HEK293 (cell line): ENCODE results near the gene TBC1D9B.
A peak's percentile ranks its signal among the peaks of the same experiment; 100 is the strongest.

Experiments
- BCL11A ChIP-seq: fragments of 450-650 bp; formaldehyde crosslinking; IDR thresholded peaks from 2 replicates; pipeline ENCODE4 v1.5.1; 2016; ENCODE audit warnings: low read depth, missing biosample characterization, missing genetic modification characterization
- BCL11B ChIP-seq: fragments of 450-650 bp; formaldehyde crosslinking; IDR thresholded peaks from 2 replicates; pipeline ENCODE4 v1.5.1; 2016; ENCODE audit warnings: low read depth, missing biosample characterization, missing genetic modification characterization
- EGR2 ChIP-seq: fragments of 450-650 bp; formaldehyde crosslinking; IDR thresholded peaks from 2 replicates; pipeline ENCODE4 v1.5.1; 2016; ENCODE audit warnings: low read depth, missing biosample characterization, missing genetic modification characterization
- HOXC10 ChIP-seq: sonication (generic); formaldehyde crosslinking; IDR thresholded peaks from 2 replicates; pipeline ENCODE4 v1.8.1; 2023; ENCODE audit warnings: mild to moderate bottlenecking, missing genetic modification reagents
- INSM2 ChIP-seq: fragments of 450-650 bp; formaldehyde crosslinking; IDR thresholded peaks from 2 replicates; pipeline ENCODE4 v1.5.1; 2016; ENCODE audit warnings: missing biosample characterization, missing genetic modification characterization
- KLF1 ChIP-seq: fragments of 450-650 bp; formaldehyde crosslinking; IDR thresholded peaks from 2 replicates; pipeline ENCODE4 v1.5.1; 2016; ENCODE audit warnings: missing biosample characterization, missing genetic modification characterization
- KLF10 ChIP-seq: fragments of 450-650 bp; IDR thresholded peaks from 2 replicates; pipeline ENCODE4 v1.5.1; 2018; ENCODE audit warnings: missing biosample characterization, mild to moderate bottlenecking, missing genetic modification characterization
- KLF8 ChIP-seq: fragments of 450-650 bp; formaldehyde crosslinking; IDR thresholded peaks from 2 replicates; pipeline ENCODE4 v1.5.1; 2016; ENCODE audit warnings: missing biosample characterization, missing genetic modification characterization
- MYNN ChIP-seq: fragments of 450-650 bp; formaldehyde crosslinking; IDR thresholded peaks from 2 replicates; pipeline ENCODE4 v1.5.1; 2016; ENCODE audit warnings: missing biosample characterization, missing genetic modification characterization, borderline replicate concordance
- OVOL3 ChIP-seq: fragments of 450-650 bp; formaldehyde crosslinking; IDR thresholded peaks from 2 replicates; pipeline ENCODE4 v1.5.1; 2016; ENCODE audit warnings: missing biosample characterization, missing genetic modification characterization
- SP2 ChIP-seq: fragments of 450-650 bp; formaldehyde crosslinking; IDR thresholded peaks from 2 replicates; pipeline ENCODE4 v1.5.1; 2016; ENCODE audit warnings: missing biosample characterization, missing genetic modification characterization
- ZBTB1 ChIP-seq: fragments of 450-650 bp; formaldehyde crosslinking; IDR thresholded peaks from 2 replicates; pipeline ENCODE4 v1.5.1; 2016; ENCODE audit warnings: missing biosample characterization, missing genetic modification characterization
- ZBTB8A ChIP-seq: fragments of 450-650 bp; formaldehyde crosslinking; IDR thresholded peaks from 2 replicates; pipeline ENCODE4 v1.5.1; 2016; ENCODE audit warnings: missing biosample characterization, missing genetic modification characterization
- ZFHX2 ChIP-seq: fragments of 450-650 bp; formaldehyde crosslinking; conservative IDR thresholded peaks from 2 replicates; pipeline ENCODE4 v1.5.1; 2016; ENCODE audit warnings: missing biosample characterization, missing genetic modification characterization
- ZFP37 ChIP-seq: fragments of 450-650 bp; formaldehyde crosslinking; IDR thresholded peaks from 2 replicates; pipeline ENCODE4 v1.5.1; 2016; ENCODE audit warnings: missing biosample characterization, missing genetic modification characterization
- ZNF112 ChIP-seq: fragments of 450-650 bp; formaldehyde crosslinking; IDR thresholded peaks from 2 replicates; pipeline ENCODE4 v1.5.0; 2017; ENCODE audit warnings: missing biosample characterization, missing genetic modification characterization
- ZNF114 ChIP-seq: fragments of 450-650 bp; formaldehyde crosslinking; IDR thresholded peaks from 2 replicates; pipeline ENCODE4 v1.5.0; 2017; ENCODE audit warnings: missing biosample characterization, missing genetic modification characterization
- ZNF133 ChIP-seq: fragments of 450-650 bp; formaldehyde crosslinking; IDR thresholded peaks from 2 replicates; pipeline ENCODE4 v1.5.1; 2016; ENCODE audit warnings: missing biosample characterization, missing genetic modification characterization
- ZNF19 ChIP-seq: fragments of 450-650 bp; formaldehyde crosslinking; IDR thresholded peaks from 2 replicates; pipeline ENCODE4; 2016; ENCODE audit warnings: missing biosample characterization, missing genetic modification characterization, low read depth
- ZNF221 ChIP-seq: fragments of 450-650 bp; formaldehyde crosslinking; IDR thresholded peaks from 2 replicates; pipeline ENCODE4 v1.5.1; 2017; ENCODE audit warnings: missing biosample characterization, missing genetic modification characterization, borderline replicate concordance
- ZNF248 ChIP-seq: fragments of 450-650 bp; formaldehyde crosslinking; IDR thresholded peaks from 2 replicates; pipeline ENCODE4 v1.5.1; 2017; ENCODE audit warnings: missing biosample characterization, missing genetic modification characterization
- ZNF280D ChIP-seq: fragments of 450-650 bp; formaldehyde crosslinking; IDR thresholded peaks from 2 replicates; pipeline ENCODE4 v1.5.1; 2016; ENCODE audit warnings: missing biosample characterization, missing genetic modification characterization
- ZNF292 ChIP-seq: fragments of 450-650 bp; formaldehyde crosslinking; IDR thresholded peaks from 2 replicates; pipeline ENCODE4 v1.5.1; 2016; ENCODE audit warnings: low read depth, missing biosample characterization, missing genetic modification characterization, borderline replicate concordance
- ZNF311 ChIP-seq: fragments of 450-650 bp; formaldehyde crosslinking; IDR thresholded peaks from 2 replicates; pipeline ENCODE4 v1.5.1; 2017; ENCODE audit warnings: missing biosample characterization, missing genetic modification characterization, borderline replicate concordance
- ZNF354C ChIP-seq: fragments of 450-650 bp; formaldehyde crosslinking; IDR thresholded peaks from 2 replicates; pipeline ENCODE4 v1.5.1; 2016; ENCODE audit warnings: missing biosample characterization, missing genetic modification characterization, low read depth, borderline replicate concordance
- ZNF394 ChIP-seq: fragments of 450-650 bp; formaldehyde crosslinking; IDR thresholded peaks from 2 replicates; pipeline ENCODE4 v1.5.1; 2016; ENCODE audit warnings: missing biosample characterization, missing genetic modification characterization, mild to moderate bottlenecking, moderate library complexity, borderline replicate concordance
- ZNF416 ChIP-seq: fragments of 450-650 bp; formaldehyde crosslinking; IDR thresholded peaks from 2 replicates; pipeline ENCODE4 v1.5.1; 2016; ENCODE audit warnings: missing biosample characterization, missing genetic modification characterization
- ZNF433 ChIP-seq: fragments of 450-650 bp; formaldehyde crosslinking; IDR thresholded peaks from 2 replicates; pipeline ENCODE4 v1.5.1; 2016; ENCODE audit warnings: missing biosample characterization, missing genetic modification characterization, low read depth
- ZNF530 ChIP-seq: fragments of 450-650 bp; formaldehyde crosslinking; IDR thresholded peaks from 2 replicates; pipeline ENCODE4 v1.5.1; 2016; ENCODE audit warnings: low read depth, missing biosample characterization, missing genetic modification characterization
- ZNF600 ChIP-seq: fragments of 450-650 bp; formaldehyde crosslinking; IDR thresholded peaks from 2 replicates; pipeline ENCODE4 v1.5.1; 2016; ENCODE audit warnings: missing biosample characterization, missing genetic modification characterization
- ZNF626 ChIP-seq: fragments of 450-650 bp; sonication (Bioruptor Pico); formaldehyde crosslinking; IDR thresholded peaks from 2 replicates; pipeline ENCODE4 v1.5.1; 2018; ENCODE audit warnings: missing biosample characterization, missing genetic modification characterization, inconsistent platforms
- ZNF670 ChIP-seq: fragments of 450-650 bp; formaldehyde crosslinking; IDR thresholded peaks from 2 replicates; pipeline ENCODE4 v1.5.1; 2016; ENCODE audit warnings: missing biosample characterization, missing genetic modification characterization, low read depth
- ZNF677 ChIP-seq: fragments of 450-650 bp; IDR thresholded peaks from 2 replicates; pipeline ENCODE4 v1.5.0; 2018; ENCODE audit warnings: missing biosample characterization, mild to moderate bottlenecking, missing genetic modification characterization, moderate library complexity
- ZNF701 ChIP-seq: fragments of 450-650 bp; formaldehyde crosslinking; IDR thresholded peaks from 2 replicates; pipeline ENCODE4 v1.5.1; 2016; ENCODE audit warnings: missing biosample characterization, missing genetic modification characterization
- ZNF707 ChIP-seq: fragments of 450-650 bp; formaldehyde crosslinking; IDR thresholded peaks from 2 replicates; pipeline ENCODE4 v1.5.1; 2016; ENCODE audit warnings: missing biosample characterization, missing genetic modification characterization
- ZSCAN18 ChIP-seq: fragments of 450-650 bp; formaldehyde crosslinking; IDR thresholded peaks from 2 replicates; pipeline ENCODE4 v1.5.1; 2016; ENCODE audit warnings: missing biosample characterization, missing genetic modification characterization
- ZSCAN23 ChIP-seq: fragments of 450-650 bp; formaldehyde crosslinking; IDR thresholded peaks from 2 replicates; pipeline ENCODE4 v1.5.1; 2016; ENCODE audit warnings: missing biosample characterization, missing genetic modification characterization

Gene TBC1D9B

GRCh38 chr5:179821298-179822058, 86.2 kb downstream of the TBC1D9B start (continued):
- TF ChIP-seq ZSCAN18 (tag by site-specific recombination) (no peak), ZNF114 (tag by site-specific recombination) (no peak), EGR2 (tag by site-specific recombination) (peak; percentile 51), ZFP37 (tag by site-specific recombination) (no peak), ZNF394 (0 out of 2 replicates have a peak, but pooled peaks have one; percentile 10), KLF10 (tag by site-specific recombination) (no peak; the same call in 1 of the 2 replicates), ZNF677 (tag by site-specific recombination) (no peak), ZNF707 (tag by site-specific recombination) (no peak), ZNF701 (tag by site-specific recombination) (no peak), ZNF416 (no peak), ZNF292 (tag by site-specific recombination) (no peak), ZNF670 (tag by site-specific recombination) (no peak), KLF1 (tag by site-specific recombination) (peak; percentile 40; the same call in 1 of the 2 replicates), ZNF221 (tag by site-specific recombination) (no peak), SP2 (peak; percentile 95), BCL11A (tag by site-specific recombination) (no peak; the same call in 1 of the 2 replicates), MYNN (tag by site-specific recombination) (no peak), ZNF354C (tag by site-specific recombination) (no peak), ZBTB1 (no peak), OVOL3 (tag by site-specific recombination) (no peak), ZBTB8A (peak; percentile 81), HOXC10 (CRISPR knock-in tag) (no peak), ZNF626 (tag by site-specific recombination) (no peak), ZFHX2 (tag by site-specific recombination) (peak; percentile 18; the same call in 1 of the 2 replicates), ZNF433 (tag by site-specific recombination) (no peak), ZSCAN23 (tag by site-specific recombination) (no peak), ZNF311 (tag by site-specific recombination) (no peak), ZNF133 (no peak), ZNF600 (peak; percentile 91), ZNF248 (tag by site-specific recombination) (no peak), ZNF280D (tag by site-specific recombination) (no peak), INSM2 (tag by site-specific recombination) (no peak), BCL11B (tag by site-specific recombination) (peak; percentile 65; the same call in 1 of the 2 replicates), ZNF112 (tag by site-specific recombination) (no peak), ZNF530 (no peak), ZNF19 (no peak), KLF8 (tag by site-specific recombination) (peak; percentile 62; the same call in 1 of the 2 replicates)
